Nephron (organoid): ENCODE data around the gene SLC29A4.
"Not testable (repeated sequence)": the region's sequence is repeated elsewhere in the genome, so short reads cannot be mapped to it uniquely, and the experiment has no call there.

Experiments
- H3K27ac Mint-ChIP-seq, 3 experiments: 2 replicates each; pipeline ENCODE4 v1.8.0; 2020; ENCODE audit warnings: mixed read lengths in 3 of 3, mild to moderate bottlenecking in 2 of 3, moderate library complexity in 1 of 3
- H3K27me3 Mint-ChIP-seq: 2 replicates; pipeline ENCODE4 v1.8.0; 2021; ENCODE audit warnings: low read depth, mild to moderate bottlenecking, moderate library complexity, mixed read lengths
- H3K36me3 Mint-ChIP-seq: 2 replicates; pipeline ENCODE4 v1.8.0; 2020; ENCODE audit warnings: low read depth, mixed read lengths
- H3K4me1 Mint-ChIP-seq: 2 replicates; pipeline ENCODE4 v1.8.0; 2020; ENCODE audit warnings: mixed read lengths
- H3K4me3 Mint-ChIP-seq, 3 experiments: 2 replicates each; pipeline ENCODE4 v1.8.0; 2020; ENCODE audit warnings: mild to moderate bottlenecking in 3 of 3, mixed read lengths in 3 of 3, moderate library complexity in 2 of 3
- H3K9me3 Mint-ChIP-seq: 2 replicates; pipeline ENCODE4 v1.8.0; 2020; ENCODE audit warnings: mixed read lengths
- TF ChIP-seq, protein P1 (sequence below), 3 experiments: fragments of 200-600 bp; sonication (generic); IDR thresholded peaks; one replicate each; pipeline ENCODE4 v1.5.0; 2021; ENCODE audit warnings: antibody characterized with exemption in 3 of 3; ENCODE audit not compliant: unreplicated experiment in 3 of 3

Gene SLC29A4

DNA sequence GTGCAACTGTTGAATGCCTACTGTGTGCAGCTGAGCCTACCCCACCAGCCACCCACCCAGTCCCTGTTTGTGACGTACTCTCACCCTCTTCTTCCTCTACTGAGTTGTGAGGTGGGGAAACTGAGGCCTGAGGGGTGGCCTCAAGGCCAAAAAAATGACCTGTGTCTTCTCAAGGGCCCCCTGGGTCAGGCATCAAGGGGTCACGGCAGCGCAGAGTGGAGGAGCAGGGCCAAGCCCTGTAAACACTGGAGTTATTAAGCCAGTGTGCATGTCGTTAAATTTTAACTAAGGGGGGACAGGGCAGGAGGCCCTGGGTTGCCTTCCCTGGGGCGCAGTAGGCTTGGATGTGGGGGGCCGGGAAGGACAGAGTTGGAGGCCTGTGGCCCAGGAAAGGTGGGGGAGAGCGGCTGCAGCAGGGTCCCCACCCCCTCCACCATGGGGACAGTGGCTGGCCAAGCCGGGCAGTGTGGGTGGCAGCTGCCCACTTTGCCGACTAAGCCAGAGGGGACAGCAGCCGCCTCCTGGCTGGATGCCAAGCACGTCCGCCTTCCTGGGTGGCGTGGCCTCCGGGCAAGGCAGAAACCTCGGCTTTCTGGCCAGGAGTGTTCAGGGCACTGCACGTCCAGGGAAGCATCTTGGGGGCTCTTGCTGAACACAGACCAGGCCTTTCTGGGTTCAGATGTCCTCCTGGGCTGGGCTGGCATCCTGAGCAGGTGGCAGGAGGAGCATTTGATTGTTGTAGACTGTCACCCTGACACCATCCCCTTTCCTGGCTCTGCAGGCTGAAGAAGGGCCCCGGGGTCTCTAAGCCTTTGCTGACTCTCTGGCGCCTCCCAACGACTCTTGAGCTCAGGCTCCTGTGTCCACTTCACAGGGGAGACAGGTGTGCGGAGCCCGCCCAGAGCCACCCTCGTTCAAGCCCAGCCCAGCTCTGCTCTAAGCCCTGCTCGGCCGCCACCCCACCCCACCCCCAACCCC, 1.9 kb downstream of the SLC29A4 start:
- Mint-ChIP-seq H3K4me1 (peaks cover 4% of the 10 kb centered on the region), H3K36me3 (no peaks in the 10 kb centered on the region), H3K9me3 (no peaks in the 10 kb centered on the region), H3K4me3 (peak overlapping the region; percentile 80 to 89 (median 84)), H3K27ac (peak overlapping the region in 2 of 3 experiments; percentile 72 to 79), H3K27me3 (peaks cover 9% of the 10 kb centered on the region)
- TF ChIP-seq, protein P1, sequence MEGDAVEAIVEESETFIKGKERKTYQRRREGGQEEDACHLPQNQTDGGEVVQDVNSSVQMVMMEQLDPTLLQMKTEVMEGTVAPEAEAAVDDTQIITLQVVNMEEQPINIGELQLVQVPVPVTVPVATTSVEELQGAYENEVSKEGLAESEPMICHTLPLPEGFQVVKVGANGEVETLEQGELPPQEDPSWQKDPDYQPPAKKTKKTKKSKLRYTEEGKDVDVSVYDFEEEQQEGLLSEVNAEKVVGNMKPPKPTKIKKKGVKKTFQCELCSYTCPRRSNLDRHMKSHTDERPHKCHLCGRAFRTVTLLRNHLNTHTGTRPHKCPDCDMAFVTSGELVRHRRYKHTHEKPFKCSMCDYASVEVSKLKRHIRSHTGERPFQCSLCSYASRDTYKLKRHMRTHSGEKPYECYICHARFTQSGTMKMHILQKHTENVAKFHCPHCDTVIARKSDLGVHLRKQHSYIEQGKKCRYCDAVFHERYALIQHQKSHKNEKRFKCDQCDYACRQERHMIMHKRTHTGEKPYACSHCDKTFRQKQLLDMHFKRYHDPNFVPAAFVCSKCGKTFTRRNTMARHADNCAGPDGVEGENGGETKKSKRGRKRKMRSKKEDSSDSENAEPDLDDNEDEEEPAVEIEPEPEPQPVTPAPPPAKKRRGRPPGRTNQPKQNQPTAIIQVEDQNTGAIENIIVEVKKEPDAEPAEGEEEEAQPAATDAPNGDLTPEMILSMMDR (IDR thresholded peaks at IDR 0.05; ENCODE audit: unreplicated experiment in 3 of 3), result peak in 2 of 3 experiments; percentile 37 to 42

DNA sequence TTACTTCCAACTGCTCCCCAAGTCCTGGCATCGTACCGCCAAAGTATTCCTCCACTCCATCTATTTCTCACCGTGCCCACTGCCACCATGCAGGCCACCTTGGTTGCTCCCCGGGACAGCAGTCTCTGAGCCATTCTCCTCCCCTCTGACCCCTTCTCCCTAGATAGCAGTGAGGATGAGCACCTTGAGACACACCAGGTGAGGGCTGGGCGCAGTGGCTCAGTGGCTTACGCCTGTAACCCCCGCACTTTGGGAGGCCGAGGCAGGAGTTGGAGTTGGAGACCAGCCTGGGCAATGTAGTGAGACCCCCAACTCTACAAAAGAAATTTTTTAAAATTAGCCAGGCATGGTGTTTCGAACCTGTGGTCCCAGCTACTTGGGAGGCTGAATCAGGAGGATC, 4.2 kb downstream of the SLC29A4 start:
- Mint-ChIP-seq H3K36me3 (peaks cover 5% of the 10 kb centered on the region), H3K27ac (no peak overlapping the region), H3K4me1 (peaks cover 4% of the 10 kb centered on the region), H3K27me3 (no peaks in the 10 kb centered on the region), H3K4me3 (peak overlapping the region in 2 of 3 experiments; percentile 23 to 29), H3K9me3 (no peaks in the 10 kb centered on the region)
- TF ChIP-seq, protein P1 (IDR thresholded peaks at IDR 0.05; ENCODE audit: unreplicated experiment in 3 of 3), result no peak

DNA sequence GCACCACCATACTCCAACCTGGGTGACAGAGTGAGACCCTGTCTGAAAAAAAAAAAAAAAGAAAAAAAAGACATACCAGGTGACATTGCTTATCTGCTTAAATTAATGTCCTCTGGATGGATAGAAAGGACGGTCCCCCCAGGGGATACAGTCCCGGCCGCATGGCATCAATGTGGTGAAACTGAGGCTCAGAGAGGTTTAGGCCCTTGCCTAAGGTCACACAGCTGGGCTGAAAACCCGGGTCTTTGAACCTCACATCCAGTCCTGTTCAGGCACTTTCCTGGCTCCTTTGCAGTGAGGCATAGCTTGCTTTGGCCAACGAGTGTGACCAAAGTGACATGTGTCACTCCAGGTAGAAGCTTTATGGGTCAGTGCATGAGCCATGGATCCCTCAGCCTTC, 4.6 kb downstream of the SLC29A4 start:
- H3K4me3 Mint-ChIP-seq, H3K27ac Mint-ChIP-seq, H3K9me3 Mint-ChIP-seq, H3K36me3 Mint-ChIP-seq, H3K4me1 Mint-ChIP-seq, H3K27me3 Mint-ChIP-seq: not testable (repeated sequence)

DNA sequence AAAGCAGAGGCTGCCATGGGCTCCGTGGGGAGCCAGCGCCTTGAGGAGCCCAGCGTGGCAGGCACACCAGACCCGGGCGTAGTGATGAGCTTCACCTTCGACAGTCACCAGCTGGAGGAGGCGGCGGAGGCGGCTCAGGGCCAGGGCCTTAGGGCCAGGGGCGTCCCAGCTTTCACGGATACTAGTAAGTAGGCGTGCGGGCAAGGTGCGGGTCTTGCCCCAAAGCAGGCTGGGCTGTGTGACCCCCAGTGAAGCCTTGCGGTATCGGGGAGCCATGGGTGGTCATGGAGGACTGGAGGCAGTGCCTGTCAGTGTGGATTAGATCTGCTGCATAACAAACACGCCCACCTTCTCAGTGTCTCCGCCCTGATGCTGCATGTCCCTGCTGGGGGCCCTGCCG, 5.1 kb downstream of the SLC29A4 start:
- H3K4me1 Mint-ChIP-seq, result peaks cover 4% of the 10 kb centered on the region
- no peak overlapping the region for H3K4me3 Mint-ChIP-seq

DNA sequence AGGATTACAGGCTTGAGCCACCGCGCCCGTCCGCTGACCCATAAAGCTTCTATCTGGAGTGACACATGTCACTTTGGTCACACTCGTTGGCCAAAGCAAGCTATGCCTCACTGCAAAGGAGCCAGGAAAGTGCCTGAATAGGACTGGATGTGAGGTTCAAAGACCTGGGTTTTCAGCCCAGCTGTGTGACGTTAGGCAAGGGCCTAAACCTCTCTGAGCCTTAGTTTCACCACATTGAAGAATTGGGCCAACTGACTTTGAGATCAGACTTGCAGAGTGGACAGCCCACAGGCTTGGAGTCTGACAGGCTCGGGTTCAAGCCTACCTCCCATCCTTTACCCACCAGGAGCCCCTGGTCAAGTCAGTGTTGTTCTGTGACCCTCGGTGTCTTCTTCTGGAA, 5.8 kb downstream of the SLC29A4 start:
- peaks cover 19% of the 10 kb centered on the region for H3K36me3 Mint-ChIP-seq
- H3K9me3 Mint-ChIP-seq, H3K27me3 Mint-ChIP-seq, H3K4me1 Mint-ChIP-seq, H3K27ac Mint-ChIP-seq, H3K4me3 Mint-ChIP-seq: not testable (repeated sequence)

More for the DNA sequence above, 5.1 kb downstream of the SLC29A4 start:
- Mint-ChIP-seq H3K36me3 (peaks cover 12% of the 10 kb centered on the region), H3K27me3 (no peaks in the 10 kb centered on the region), H3K27ac (no peak overlapping the region), H3K9me3 (no peaks in the 10 kb centered on the region)
- TF ChIP-seq, protein P1 (IDR thresholded peaks at IDR 0.05; ENCODE audit: unreplicated experiment in 3 of 3), result no peak

DNA sequence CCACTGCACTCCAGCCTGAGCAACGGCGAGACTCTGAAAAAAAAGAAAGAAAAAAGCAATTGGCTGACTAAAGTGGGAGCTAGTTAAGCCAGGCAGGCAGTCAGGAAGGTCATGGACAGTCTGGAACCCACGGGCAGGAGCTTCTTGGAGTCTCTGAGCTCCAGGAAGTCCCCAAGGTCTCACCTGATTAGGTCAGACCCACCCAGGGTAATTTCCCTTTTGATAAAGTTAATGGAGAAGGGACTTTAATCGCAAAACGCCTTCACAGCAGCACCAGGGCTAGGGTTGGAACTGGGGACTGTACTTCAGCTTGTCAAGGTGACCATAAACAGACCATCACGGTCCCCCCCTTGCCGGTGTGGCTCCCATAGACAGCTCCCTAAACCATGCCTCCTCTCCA, 6.6 kb downstream of the SLC29A4 start:
- H3K4me3 Mint-ChIP-seq, result no peak overlapping the region
- no peaks in the 10 kb centered on the region for H3K27me3 Mint-ChIP-seq
- peaks cover 24% of the 10 kb centered on the region for H3K36me3 Mint-ChIP-seq
- TF ChIP-seq, protein P1 (IDR thresholded peaks at IDR 0.05; ENCODE audit: unreplicated experiment in 3 of 3), result no peak
- no peak overlapping the region for H3K27ac Mint-ChIP-seq
- H3K4me1 Mint-ChIP-seq, result peaks cover 1% of the 10 kb centered on the region
- H3K9me3 Mint-ChIP-seq, result peaks cover under 1% of the 10 kb centered on the region

DNA sequence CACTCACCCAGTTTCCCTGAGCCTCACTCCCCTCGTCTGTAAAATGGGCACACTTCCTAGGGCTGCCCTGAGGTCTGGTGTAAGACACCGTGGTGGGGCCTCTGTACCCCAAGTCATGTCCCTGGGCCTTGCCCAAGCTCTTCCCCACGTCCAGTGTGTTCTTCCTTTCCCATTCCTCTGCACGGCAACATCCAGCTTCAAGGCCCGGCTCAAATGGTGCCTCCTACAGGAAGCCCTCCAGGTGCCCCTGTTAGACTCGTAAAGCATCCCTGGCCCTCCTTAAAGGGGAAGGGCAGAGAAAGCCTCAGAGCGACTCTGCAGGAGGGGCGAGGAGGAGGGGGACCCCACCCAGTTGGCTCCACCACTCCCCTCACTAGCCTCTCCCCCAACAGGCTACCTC, 8.6 kb downstream of the SLC29A4 start:
- Mint-ChIP-seq H3K27ac (no peak overlapping the region), H3K36me3 (peaks cover 35% of the 10 kb centered on the region), H3K4me1 (no peaks in the 10 kb centered on the region), H3K27me3 (peaks cover 4% of the 10 kb centered on the region), H3K4me3 (no peak overlapping the region), H3K9me3 (peaks cover 5% of the 10 kb centered on the region)
- TF ChIP-seq, protein P1 (IDR thresholded peaks at IDR 0.05; ENCODE audit: unreplicated experiment in 3 of 3), result no peak

DNA sequence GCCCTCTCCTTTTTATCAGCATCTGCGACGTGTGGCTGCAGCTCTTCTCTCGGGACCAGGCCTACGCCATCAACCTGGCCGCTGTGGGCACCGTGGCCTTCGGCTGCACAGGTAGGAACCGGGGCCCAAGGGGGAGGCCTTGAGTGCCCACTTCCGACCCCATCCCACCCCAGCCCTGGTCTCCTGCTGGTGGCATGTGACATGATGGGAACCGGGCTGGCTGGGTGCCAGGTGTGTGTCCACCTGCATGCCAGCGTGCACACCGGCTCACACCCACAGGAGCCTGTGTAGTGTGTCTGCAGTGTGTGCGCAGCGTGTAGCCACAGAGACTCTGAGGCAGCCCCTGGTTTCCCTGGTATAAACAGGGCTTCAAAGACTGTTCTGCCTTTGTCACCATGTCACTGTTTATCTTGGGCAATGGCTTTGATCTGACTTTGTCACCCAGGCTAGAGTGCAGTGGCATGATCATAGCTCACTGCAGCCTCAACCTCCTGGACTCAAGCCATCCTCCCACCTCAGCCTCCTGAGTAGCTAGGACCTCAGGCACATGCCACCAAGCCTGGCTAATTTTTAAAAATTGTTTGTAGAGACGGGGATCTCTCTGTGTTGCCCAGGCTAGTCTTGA, 9.1 kb downstream of the SLC29A4 start:
- H3K4me1 Mint-ChIP-seq, H3K27ac Mint-ChIP-seq, H3K27me3 Mint-ChIP-seq, H3K9me3 Mint-ChIP-seq, H3K4me3 Mint-ChIP-seq: not testable (repeated sequence)
- peaks cover 36% of the 10 kb centered on the region for H3K36me3 Mint-ChIP-seq
